Measurements from ENCODE around the gene ENPP1. TPM values are rescaled to one million over a fixed set of nuclear protein-coding genes. Genes with fewer than 3 reads are reported as not detected.

Gene ENPP1
- total RNA-seq, 1 donor from 2014 or later, result 8.1 TPM

DNA sequence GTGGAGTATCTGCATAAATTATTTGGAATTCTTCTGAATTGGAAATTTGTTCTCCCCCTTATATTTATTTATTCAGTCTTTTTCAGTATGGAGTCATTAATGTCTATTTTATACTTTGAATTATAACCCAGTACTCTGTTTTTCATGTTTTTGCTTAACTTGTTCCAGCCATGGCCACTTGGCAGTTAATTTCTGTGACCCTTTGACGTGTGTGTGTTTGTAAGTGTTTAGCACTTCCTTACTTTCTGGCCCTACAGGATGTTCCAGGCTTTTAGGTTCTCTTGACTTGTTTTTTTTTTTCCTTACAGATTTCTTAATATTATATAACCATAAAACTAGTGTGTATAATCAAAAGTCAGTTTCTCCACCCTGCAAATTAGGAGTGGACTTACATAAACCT lies 24.1 kb downstream of the ENPP1 start:
- H3K36me3 Mint-ChIP-seq (ENCODE audit: low read depth), result no peaks in the 10 kb centered on the region
- TF ChIP-seq, protein P1, sequence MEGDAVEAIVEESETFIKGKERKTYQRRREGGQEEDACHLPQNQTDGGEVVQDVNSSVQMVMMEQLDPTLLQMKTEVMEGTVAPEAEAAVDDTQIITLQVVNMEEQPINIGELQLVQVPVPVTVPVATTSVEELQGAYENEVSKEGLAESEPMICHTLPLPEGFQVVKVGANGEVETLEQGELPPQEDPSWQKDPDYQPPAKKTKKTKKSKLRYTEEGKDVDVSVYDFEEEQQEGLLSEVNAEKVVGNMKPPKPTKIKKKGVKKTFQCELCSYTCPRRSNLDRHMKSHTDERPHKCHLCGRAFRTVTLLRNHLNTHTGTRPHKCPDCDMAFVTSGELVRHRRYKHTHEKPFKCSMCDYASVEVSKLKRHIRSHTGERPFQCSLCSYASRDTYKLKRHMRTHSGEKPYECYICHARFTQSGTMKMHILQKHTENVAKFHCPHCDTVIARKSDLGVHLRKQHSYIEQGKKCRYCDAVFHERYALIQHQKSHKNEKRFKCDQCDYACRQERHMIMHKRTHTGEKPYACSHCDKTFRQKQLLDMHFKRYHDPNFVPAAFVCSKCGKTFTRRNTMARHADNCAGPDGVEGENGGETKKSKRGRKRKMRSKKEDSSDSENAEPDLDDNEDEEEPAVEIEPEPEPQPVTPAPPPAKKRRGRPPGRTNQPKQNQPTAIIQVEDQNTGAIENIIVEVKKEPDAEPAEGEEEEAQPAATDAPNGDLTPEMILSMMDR (IDR thresholded peaks at IDR 0.05), result no peak
- no peaks in the 10 kb centered on the region for H3K9me3 Mint-ChIP-seq (ENCODE audit: low read depth)
- H3K27me3 Mint-ChIP-seq (ENCODE audit: low read depth), result no peaks in the 10 kb centered on the region
- no peak for DNase-seq (ENCODE audit: low spot score)
- no peak overlapping the region for H3K4me3 Mint-ChIP-seq (ENCODE audit: unreplicated experiment)
- H3K4me1 Mint-ChIP-seq (ENCODE audit: low read depth), result peaks cover 54% of the 10 kb centered on the region
- peak overlapping the region; percentile 85 for H3K27ac Mint-ChIP-seq (ENCODE audit: unreplicated experiment)

DNA sequence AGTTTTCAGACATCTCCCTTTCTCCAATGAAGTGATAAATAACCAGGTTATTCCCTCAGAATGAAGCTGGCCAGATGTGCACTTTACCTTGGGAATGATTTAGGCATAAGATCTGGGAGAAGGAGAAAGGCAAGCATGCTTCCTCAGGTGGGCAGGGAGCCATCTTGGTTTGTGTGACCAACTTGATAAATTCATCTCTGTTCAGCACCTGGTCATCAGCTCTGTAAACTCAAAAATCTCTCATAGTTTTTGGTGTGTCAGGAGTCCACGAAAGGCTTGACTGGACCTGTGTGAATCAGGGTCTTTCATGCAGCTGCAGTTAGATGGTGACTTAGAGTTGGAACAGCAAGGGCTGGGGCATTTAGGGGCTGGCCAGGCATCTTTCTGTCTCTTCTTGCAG lies 24.5 kb downstream of the ENPP1 start:
- H3K27ac Mint-ChIP-seq (ENCODE audit: unreplicated experiment), result peak overlapping the region; percentile 85

DNA sequence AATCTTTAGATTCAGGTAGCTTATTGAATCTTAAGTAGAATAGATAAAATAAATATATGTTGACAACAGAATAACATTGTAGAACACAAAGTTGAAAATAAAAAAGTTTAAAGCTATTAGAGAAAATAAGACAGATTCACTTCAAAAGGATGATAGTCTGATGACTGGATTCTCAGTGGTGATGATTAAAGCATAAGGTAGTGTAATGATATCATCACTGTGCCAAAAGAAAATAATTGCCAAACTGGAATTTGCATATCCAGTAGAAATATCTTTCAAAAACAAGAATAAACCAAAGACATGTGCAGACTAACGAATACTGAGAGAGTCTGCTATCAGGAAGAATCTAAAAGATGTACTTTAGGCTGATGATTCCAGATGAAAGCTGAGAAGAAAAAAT lies 30.2 kb downstream of the ENPP1 start:
- Mint-ChIP-seq H3K9me3 (ENCODE audit: low read depth) (no peaks in the 10 kb centered on the region), H3K27me3 (ENCODE audit: low read depth) (no peaks in the 10 kb centered on the region), H3K27ac (ENCODE audit: unreplicated experiment) (no peak overlapping the region), H3K36me3 (ENCODE audit: low read depth) (no peaks in the 10 kb centered on the region), H3K4me1 (ENCODE audit: low read depth) (peaks cover 7% of the 10 kb centered on the region), H3K4me3 (ENCODE audit: unreplicated experiment) (no peak overlapping the region)
- TF ChIP-seq, protein P1 (IDR thresholded peaks at IDR 0.05), result no peak
- DNase-seq (ENCODE audit: low spot score), result no peak

More for the DNA sequence above, 24.5 kb downstream of the ENPP1 start:
- TF ChIP-seq, protein P1 (IDR thresholded peaks at IDR 0.05), result no peak
- Mint-ChIP-seq H3K4me1 (ENCODE audit: low read depth) (peaks cover 54% of the 10 kb centered on the region), H3K9me3 (ENCODE audit: low read depth) (no peaks in the 10 kb centered on the region), H3K27me3 (ENCODE audit: low read depth) (no peaks in the 10 kb centered on the region), H3K4me3 (ENCODE audit: unreplicated experiment) (no peak overlapping the region), H3K36me3 (ENCODE audit: low read depth) (no peaks in the 10 kb centered on the region)
- DNase-seq (ENCODE audit: low spot score), result no peak

DNA sequence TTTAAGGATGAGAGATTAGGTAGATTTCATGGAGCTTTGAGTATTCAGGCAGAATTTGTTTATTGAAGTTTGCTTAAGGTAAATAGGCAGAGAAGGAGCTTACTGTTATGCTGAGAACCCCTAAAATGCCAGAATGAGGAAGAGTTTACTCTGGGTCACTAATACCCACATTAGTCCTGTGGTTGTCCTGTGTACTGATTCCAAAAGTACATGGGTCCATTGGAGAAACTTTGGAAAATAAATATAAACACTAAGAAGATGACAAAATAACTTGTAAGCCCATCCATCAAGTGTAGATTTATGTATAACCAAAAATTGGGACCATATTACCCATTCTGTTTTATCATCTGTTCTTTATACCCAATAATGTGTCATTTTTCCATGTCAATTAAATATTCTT lies 31.6 kb downstream of the ENPP1 start:
- Mint-ChIP-seq H3K4me1 (ENCODE audit: low read depth) (peaks cover 9% of the 10 kb centered on the region), H3K27me3 (ENCODE audit: low read depth) (no peaks in the 10 kb centered on the region), H3K4me3 (ENCODE audit: unreplicated experiment) (no peak overlapping the region), H3K9me3 (ENCODE audit: low read depth) (no peaks in the 10 kb centered on the region), H3K27ac (ENCODE audit: unreplicated experiment) (no peak overlapping the region), H3K36me3 (ENCODE audit: low read depth) (no peaks in the 10 kb centered on the region)
- no peak for DNase-seq (ENCODE audit: low spot score)
- TF ChIP-seq, protein P1 (IDR thresholded peaks at IDR 0.05), result no peak

DNA sequence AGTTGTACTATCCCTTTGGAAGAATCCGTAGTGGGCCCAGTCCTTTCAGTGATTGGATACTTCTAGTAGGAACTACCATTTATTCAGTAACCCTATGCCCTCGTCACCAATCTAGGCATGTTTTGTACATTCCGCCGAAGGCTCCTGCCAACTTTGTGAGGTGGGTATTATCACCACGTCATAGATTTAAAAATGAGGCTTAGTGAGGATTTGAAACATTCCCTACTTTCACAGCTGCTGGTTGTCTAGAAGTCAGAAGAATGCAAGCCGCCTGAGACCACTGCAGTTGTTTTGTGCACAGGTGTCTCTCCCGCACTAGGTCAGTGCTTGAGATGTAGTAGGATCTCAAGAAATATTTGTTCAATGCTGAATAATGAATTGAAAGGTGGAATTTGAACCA lies 32.6 kb downstream of the ENPP1 start:
- H3K4me1 Mint-ChIP-seq (ENCODE audit: low read depth), result peaks cover 12% of the 10 kb centered on the region

More for the DNA sequence above, 32.6 kb downstream of the ENPP1 start:
- TF ChIP-seq, protein P1 (IDR thresholded peaks at IDR 0.05), result no peak
- no peak for DNase-seq (ENCODE audit: low spot score)
- no peaks in the 10 kb centered on the region for H3K9me3 Mint-ChIP-seq (ENCODE audit: low read depth)
- no peaks in the 10 kb centered on the region for H3K27me3 Mint-ChIP-seq (ENCODE audit: low read depth)
- H3K36me3 Mint-ChIP-seq (ENCODE audit: low read depth), result no peaks in the 10 kb centered on the region
- no peak overlapping the region for H3K4me3 Mint-ChIP-seq (ENCODE audit: unreplicated experiment)
- H3K27ac Mint-ChIP-seq (ENCODE audit: unreplicated experiment), result no peak overlapping the region

Measured in chondrocyte (in vitro differentiated cells).